MM.1S (cell line): Measurements from ENCODE around the gene ATG2B.

Experiments used
- EZH2 ChIP-seq: fragments of 300-600 bp; sonication (generic); optimal IDR thresholded peaks from 2 replicates; pipeline ENCODE3; 2017; ENCODE audit warnings: low read depth, mild to moderate bottlenecking, antibody characterized with exemption, low read length, mixed read lengths
- EZH2phosphoT487 ChIP-seq: fragments of 300-600 bp; sonication (generic); IDR thresholded peaks from 2 replicates; pipeline ENCODE4 v1.6.1; 2018; ENCODE audit warnings: antibody characterized with exemption, low read length
- TF ChIP-seq, protein P1 (sequence below): fragments of 300-600 bp; sonication (generic); IDR thresholded peaks from 2 replicates; pipeline ENCODE4 v1.5.1; 2016; ENCODE audit warnings: antibody characterized with exemption, low read length, mixed read lengths

DNA sequence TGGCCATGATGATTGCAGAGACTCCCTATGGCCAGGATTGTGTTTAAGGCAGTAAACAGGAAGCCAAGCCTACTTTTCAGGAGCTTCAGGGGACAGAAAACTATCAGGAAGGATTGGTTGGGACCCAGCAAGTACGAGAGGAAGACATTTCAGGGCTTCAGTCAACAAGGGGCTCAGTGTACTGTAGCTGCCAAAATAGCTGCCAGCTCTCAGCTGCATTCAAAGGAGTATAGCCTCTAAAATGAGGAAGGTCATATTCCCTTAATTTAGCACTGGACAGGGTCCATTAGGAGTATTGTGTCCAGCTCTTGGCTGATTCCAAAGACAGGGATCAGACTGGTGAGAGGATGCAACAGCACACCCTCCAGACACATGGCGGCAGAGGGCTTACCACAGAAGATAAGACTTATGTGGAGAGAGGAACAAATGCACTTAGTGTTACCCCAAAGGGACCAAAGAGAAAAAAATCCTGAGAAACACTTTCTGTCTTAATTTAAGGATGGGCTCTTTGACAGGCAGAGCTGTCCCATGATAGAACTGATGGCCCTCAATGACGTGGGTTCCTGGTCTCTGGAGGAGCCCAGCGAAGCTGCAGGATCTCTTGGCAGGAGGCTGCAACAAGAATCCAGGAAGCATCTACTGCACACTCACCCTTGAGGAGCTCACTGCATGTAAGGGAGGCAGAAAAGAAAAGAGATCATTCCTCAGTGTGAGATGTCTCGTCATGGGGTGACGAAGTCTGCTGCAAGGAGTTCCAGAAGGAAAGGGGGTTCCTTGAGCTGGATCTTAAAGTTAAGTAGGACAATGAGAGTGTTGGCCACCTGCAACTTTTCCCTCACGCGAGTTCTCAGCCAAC is 92.3 kb downstream of the ATG2B start:
- TF ChIP-seq, protein P1, sequence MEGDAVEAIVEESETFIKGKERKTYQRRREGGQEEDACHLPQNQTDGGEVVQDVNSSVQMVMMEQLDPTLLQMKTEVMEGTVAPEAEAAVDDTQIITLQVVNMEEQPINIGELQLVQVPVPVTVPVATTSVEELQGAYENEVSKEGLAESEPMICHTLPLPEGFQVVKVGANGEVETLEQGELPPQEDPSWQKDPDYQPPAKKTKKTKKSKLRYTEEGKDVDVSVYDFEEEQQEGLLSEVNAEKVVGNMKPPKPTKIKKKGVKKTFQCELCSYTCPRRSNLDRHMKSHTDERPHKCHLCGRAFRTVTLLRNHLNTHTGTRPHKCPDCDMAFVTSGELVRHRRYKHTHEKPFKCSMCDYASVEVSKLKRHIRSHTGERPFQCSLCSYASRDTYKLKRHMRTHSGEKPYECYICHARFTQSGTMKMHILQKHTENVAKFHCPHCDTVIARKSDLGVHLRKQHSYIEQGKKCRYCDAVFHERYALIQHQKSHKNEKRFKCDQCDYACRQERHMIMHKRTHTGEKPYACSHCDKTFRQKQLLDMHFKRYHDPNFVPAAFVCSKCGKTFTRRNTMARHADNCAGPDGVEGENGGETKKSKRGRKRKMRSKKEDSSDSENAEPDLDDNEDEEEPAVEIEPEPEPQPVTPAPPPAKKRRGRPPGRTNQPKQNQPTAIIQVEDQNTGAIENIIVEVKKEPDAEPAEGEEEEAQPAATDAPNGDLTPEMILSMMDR: no peak
- TF ChIP-seq EZH2: no peak
- no peak for TF ChIP-seq EZH2phosphoT487
